Neural cell (in vitro differentiated cells): ENCODE measurements around the gene IL1R2.

Experiments
- CTCF ChIP-seq: fragments of 450-650 bp; IDR thresholded peaks from 2 replicates; pipeline ENCODE4 v1.5.1; 2014; ENCODE audit warnings: antibody characterized with exemption, mild to moderate bottlenecking, moderate library complexity; ENCODE audit not compliant: poor library complexity, severe bottlenecking
- EZH2 ChIP-seq: fragments of 200-600, 300-800 bp; shearing (Covaris generic), sonication (generic); IDR thresholded peaks from 2 replicates; pipeline ENCODE4 v1.6.1; 2014; ENCODE audit warnings: antibody characterized with exemption, low read length, borderline replicate concordance, mild to moderate bottlenecking; ENCODE audit not compliant: insufficient read depth, poor library complexity, severe bottlenecking
- MXI1 ChIP-seq: fragments of 450-650 bp; conservative IDR thresholded peaks from 2 replicates; pipeline ENCODE4 v1.6.1; 2014; ENCODE audit warnings: antibody characterized with exemption, mild to moderate bottlenecking; ENCODE audit not compliant: poor library complexity, severe bottlenecking
- POLR2AphosphoS5 ChIP-seq: IDR thresholded peaks from 2 replicates; pipeline ENCODE4 v1.6.1; 2012
- REST ChIP-seq: IDR thresholded peaks from 2 replicates; pipeline ENCODE4 v1.6.1; 2012; ENCODE audit warnings: borderline replicate concordance
- TAF1 ChIP-seq: IDR thresholded peaks from 2 replicates; pipeline ENCODE4 v1.6.1; 2012; ENCODE audit warnings: low read depth

- TF ChIP-seq CTCF: no peak
- no peak for TF ChIP-seq TAF1
- no peak for TF ChIP-seq REST
- TF ChIP-seq EZH2: no peak
- TF ChIP-seq MXI1: no peak
- no peak for TF ChIP-seq POLR2AphosphoS5
These were observed 17.1 kb upstream of the IL1R2 start for GRCh38 chr2:101974663-101975062.
